Activated CD4-positive, alpha-beta T cell treated with anti-CD3 and anti-CD28 coated beads for 4 hours (primary cell): ENCODE data around the gene LIN7C.
"Not testable (repeated sequence)": the region's sequence is repeated elsewhere in the genome, so short reads cannot be mapped to it uniquely, and the experiment has no call there.

Experiments
- DNase-seq, 2 donors: peaks; one replicate each; pipeline ENCODE4 v3.0.0-alpha.2; 2020

Gene LIN7C

DNA sequence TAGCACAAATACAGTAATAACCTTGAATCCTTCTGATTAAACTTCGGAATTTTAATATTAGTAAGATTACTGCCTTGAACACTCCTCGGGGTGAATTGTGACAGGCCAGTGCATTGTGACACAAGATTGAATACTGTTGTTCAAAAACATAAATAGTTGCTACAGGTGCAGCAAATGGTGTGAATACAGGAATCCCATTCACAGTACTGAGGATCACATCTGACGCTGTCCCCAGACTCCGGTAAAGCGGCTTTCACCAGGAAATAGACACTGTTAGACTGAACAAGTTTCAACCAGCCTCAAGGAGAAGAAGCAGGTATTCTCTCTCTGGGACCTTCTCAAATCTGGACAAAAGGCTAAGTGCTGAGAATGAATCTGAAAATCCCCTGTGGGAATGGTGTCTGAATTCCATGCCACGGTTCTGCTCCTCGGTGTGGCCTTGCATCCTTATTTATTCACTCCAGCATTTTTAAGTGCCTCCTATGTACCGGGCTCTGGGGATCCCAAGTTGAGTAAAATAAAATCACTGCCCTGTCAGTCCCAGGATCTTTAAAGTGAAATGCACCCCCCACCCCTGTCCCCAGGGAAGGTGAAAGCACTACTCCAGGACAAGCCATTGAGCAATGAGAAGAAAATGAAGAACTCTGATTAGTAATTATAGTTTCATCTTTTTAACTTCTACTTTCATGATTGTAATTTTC is 37.4 kb downstream of the LIN7C start:
- DNase-seq, result no peak

DNA sequence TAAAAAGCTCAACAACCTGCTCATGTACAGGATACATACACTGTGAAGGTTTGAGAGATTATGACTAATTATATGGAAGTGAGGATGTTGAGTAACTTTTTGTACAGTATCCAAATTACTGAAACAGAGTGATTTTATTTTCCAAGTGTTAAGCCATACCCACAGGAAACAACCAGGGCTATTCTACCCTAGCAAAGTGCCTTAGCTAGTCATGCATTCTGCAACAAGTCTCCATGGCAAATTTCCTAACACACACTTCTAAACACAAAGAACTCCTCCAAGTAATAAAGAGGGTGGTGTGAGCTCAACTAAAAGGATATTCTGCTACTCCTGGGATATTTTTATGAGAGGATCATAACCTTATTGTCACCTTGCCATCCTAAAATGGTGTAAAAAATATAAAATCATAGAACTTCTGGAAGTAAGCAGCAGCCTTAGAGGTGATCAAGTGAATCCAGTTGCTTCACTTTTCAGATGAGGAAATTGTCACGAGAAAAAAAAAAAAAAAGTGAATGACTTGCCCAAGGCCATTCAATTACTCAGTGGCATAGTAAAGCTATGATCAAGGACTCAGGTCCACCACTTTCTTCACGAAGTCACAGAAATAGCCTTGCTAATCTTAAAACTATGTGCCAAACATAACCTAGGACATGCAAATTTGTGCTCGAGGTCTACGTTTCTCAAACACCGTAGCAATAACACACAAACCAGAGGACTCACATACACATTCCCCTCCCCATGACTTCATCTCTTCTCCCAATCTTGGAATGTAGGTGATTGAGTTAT is 38.2 kb downstream of the LIN7C start:
- DNase-seq, result no peak

DNA sequence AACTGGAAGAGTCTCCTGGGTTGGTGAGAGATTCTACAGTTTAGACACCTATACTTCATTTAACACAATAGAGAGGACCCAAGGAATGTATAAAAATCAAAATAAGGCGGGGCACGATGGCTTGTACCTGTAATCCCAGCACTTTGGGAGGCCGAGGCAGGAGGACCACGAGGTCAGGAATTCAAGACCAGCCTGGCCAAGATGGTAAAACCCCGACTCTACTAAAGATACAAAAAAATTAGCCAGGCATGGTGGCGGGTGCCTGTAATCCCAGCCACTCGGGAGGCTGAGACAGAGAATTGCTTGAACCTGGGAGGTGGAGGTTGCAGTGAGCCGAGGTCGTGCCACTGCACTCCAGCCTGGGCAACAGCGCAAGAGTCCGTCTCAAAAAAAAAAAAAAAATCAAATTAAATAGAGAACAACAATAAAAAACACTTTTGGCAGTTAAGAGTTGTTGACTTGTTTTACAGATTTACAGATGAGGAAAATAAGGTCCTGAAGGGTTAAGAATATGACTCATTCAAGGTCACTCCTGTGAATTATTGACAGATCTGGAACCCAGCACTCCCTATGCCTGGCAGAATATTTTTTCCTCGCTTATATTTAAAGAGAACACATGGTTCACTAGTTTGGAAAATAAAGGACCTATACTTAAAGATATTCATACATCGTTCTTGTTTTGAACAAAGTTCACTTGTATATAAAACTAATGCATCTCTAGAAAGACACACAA is 39.2 kb downstream of the LIN7C start:
- no peak for DNase-seq

DNA sequence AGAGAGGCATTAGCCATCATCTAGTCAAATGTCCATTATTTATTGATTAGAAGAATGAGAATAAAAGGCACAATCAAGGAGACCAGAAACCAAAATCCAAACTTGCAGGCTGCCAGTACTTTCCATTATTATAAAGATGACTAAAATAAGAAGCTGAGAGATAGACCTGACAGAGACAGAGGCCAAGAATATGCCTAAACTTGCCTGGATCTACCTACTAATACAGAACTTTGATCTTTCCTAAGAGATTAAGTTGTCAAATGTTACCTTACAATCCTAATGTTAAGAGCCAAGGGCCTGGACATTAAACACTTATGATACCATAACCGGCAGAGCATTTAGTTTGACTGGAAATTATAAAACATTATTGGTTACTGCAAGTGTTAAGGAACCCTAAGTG is 40.2 kb downstream of the LIN7C start:
- no peak for DNase-seq

DNA sequence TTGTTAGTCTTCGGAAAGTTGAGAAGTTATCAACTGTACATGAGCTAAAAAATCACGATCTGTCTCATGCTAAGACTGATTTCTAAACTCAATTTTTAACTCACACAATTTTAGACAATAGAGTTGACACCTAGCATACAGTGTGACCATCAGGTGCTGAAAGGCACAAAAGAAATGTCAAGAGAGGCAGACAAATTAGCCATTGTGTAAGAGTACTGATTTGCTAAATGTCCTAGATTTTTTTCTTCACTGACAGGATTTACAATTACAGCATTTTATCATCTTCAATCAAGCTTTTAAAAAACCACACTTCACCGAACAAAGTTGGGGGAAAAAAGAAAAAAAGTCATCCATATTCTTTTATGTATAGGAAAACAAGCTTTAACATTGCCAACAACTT is 40.9 kb downstream of the LIN7C start:
- no peak for DNase-seq

DNA sequence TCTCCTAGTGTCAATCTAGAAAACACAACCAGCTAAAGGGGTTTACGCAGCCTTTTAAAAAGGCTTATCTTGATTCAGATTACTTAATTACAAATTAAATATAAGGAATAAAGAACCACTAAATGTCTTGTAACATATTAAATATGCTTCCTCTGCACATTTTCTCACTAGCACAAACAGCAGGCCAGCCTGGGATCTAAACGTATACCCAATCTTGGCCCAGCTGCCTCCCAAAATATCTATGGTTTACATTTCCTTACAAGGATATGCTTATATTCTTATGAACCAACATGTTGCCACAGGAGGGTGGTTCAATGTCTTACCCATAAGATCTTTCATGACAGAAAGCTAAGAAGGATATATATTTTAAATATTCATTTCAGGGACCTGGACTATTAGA is 41.7 kb downstream of the LIN7C start:
- no peak for DNase-seq

DNA sequence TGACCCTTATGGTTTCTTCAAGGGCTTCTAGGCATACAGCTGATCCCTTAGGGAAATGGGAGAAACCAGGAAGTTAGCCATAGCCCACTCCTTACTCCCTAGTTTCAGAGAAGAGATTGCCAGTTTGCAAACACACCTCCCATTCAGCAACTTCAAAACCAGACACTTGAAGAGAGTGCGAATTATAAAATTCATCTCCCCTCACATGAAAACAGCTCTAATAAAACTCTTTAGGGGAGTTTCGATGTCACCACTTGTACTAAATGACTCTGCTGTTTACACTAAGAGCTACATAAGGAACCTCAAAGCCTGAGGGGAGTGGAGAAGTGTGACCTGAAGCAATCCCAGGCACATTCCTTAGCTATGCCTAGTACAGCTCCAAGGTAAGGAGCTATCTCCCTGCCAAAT is 42.3 kb downstream of the LIN7C start:
- DNase-seq, result no peak

DNA sequence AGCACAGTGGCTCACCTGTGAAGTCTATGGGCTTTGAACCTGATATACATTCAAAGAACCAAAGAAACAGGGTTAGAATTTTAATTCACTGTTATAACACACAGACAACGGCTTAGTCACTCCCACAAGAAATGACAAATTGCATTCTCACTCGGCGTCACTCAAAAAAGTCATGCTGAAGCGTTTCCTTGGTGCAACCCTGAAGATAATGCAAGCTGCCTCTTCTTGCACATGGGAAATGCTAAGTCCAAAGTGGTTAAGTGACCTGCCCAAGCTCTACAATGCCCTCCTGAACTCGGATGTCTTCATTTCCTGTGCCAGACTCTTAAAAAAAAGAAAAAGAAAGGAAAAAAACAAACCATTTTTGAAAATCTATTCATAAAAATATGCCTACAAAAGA is 44.0 kb downstream of the LIN7C start:
- no peak for DNase-seq

DNA sequence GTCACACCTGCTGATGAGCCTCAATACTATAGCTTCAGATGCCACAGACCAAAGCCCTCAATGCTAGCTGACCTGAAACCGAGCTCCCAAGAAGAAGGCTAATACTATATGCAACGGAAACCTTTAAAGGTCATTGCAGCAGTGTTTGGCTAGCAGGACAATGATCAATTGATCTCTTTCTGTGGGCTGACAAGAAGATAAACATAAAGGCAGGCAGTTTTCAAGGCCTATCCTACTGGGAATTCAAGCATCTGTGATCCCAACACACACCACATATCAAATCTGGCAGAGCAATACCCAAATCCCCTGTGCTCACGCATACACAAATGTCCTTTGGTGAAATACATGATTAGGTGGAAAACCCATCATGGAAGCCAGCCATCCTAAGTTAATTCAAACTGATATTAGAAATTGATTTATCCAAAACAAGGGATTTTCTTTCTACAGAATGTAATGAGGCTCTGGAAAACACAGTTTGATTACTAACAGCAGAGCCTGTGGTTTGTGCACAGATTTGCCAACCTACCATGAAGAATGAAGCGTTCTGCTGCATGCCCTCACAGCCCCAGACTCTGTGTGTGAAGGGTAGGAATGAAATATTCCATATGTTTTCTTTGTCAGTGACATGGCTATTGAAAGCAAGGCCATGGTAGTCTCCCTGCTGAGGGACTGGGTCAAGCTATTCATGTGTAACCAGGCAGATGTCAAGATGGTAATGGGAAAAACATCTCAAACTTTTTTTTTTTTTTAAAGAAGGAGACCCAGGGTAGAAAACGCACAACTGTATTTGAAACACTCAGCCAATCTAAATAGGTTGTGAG is 46.2 kb downstream of the LIN7C start:
- DNase-seq, result no peak

DNA sequence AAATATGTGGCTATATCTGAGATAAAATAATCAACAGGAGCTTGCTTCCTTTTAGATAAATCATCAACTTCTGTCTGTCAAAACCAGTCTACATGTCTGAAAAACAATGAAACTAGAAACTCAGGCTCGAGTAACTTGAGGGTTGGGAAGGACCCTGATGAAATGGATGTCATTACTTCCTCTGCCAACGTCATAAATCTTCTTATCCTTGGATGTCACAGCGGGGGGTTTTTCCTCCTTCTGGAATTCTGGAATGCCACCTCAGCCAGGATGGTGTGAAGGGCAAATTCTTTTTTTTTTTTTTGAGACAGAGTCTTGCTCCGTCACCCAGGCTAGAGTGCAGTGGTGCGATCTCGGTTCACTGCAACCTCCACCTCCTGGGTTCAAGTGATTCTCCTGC is 47.4 kb downstream of the LIN7C start:
- DNase-seq, result no peak

DNA sequence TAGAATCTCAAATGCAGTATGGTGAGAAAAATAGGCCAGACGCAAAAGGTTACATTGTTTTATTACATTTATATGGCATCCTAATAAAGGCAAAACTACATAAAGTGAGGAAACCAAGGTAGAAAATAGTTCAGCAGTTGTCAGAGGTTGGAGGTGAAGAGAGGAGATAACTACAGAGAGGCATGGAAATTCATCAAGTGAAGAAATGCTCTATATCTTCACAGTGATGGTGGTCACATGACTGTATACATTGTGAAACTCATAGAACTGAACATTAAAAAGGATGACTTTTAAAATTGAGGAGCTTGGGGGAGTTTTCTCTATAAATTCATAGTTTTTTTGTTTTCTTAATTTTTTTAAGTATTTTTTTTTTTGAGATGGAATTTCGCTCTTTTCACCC is 48.4 kb downstream of the LIN7C start:
- DNase-seq, result no peak

DNA sequence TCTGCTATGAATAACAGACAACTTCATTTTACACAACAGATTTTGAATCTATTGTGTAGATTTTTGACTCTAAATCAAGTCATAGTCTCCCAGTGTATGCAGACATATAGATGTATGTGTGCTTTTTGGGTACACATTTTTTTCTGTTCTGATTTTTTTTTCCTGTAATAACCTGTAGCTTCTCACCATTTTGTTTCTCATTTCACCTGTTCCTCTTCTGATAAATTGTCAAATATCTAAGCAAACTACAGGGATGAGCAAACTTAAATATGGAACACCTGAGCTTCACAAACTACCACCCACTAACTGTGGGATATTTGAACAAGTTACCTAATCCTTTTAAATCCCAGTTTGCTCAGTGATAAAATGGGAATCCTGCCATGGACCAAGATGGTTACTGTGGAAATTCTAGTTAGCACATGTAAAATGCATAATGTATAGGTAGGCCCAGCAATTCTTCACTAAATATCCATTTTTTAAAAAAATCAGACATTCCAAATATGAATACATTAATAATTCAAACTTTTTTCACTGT is 49.7 kb downstream of the LIN7C start:
- DNase-seq, result no peak

DNA sequence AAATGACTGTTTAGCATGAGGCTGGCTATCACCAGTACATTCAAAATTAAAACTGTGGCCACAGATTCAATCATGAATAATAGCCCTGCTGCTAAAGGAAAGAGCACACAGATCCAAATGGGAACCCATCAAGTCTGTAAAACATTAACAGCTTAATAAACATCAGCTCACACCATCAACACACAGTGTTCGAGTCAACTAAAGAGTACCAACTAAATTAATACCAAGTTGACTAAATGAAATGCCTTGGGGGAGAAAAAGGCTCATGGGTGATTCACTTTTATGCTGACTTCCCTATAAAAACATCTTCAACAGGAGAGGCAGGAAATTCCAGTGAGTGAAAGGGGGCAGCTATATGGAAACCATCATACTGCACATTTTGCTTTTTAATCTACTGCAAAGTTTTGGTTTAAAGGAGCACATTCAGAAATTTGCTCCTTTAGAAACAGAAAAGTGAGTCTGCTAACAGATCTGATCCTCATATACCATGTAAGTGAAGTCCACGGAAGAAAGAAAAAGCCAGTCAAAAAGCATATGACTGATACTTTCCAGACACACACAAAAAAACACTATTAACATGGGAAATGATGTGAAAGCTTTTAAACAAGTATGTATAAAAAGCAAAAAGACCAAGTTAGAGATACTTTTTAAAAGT is 50.3 kb downstream of the LIN7C start:
- DNase-seq, result no peak

DNA sequence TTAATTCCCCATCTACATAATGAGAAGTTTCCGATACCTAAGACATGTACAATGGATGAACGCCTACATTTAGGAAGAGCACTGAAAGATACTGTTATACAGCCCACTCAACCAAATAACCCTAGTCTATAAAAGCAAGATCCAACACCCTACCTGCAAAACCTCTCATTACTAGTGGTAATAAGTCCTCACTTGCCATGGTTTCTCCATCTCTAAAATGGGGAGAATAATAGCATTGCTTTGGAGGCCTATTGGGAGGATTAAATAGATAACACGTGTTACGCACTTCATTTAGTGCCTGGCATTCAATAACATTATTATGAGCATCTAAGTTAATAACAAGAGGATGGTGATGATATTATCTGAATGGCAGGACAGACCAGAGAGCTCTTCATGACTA is 50.9 kb downstream of the LIN7C start:
- no peak for DNase-seq

DNA sequence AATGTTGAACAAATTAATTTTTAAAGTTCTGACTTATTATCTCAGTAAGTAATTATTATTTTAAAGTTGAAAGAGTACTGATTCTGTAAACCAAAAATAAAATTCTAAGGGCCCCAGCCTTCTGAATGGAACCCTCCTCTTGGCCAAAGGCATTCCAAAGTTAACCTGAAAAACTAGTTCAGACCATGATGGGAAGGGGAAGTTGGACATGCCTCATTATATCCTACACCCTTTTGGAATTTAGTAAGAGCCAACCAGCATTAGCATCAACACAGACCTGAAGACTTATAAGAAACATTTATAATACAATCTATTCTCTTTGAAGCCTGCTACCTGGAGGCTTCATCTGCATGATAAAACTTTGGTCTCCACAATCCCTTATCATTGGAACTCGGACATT is 52.9 kb downstream of the LIN7C start:
- DNase-seq, result no peak

DNA sequence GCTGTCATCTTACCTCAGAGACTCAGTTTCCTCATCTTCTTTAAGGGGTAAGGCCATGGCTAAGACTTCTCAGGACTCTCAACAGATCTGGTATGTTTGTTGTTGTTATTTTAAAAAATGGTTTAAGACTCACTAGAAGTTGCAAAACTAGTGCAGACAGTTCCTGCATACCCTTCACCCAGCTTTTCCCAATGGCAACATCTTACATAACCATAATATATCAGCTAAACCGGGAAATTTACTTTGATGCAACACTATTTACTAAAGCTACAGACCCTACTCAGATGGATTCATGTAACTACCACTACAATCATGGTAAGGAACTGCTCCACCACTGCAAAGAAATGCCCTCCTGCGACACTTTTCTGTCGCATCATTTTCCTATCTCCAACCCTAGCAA is 54.4 kb downstream of the LIN7C start:
- DNase-seq, result no peak

DNA sequence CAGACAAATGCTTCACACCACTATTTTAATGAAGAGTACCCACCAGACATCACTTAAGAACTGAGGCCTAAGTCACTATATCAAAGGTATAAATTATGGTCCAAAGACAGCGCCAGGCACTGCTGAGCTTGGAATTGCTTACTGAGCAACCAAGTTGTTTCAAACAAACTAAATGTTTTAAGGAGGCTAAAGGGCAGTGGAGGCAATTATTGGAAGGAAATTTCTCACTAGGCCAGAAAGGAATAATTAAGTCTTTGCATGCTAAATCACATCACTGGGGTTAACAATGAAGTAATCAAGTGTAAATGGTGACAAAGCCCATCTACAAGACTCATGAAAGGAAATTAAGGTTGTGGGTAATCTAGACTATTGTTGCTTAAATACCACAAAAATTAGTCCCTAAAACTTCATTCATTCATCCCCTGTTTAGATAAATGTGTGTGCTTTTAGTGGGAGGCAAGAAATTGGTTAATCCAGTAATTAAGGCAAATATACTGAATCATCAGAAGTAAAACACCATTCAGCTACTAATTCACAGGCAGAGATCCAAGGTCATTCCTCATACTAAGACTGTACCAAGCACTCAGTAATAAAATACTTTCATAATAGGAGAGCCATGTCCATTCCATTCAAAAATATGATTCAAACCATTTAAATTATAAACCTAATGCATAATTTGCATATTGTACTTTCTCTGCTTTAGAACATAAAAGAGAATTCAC is 55.2 kb downstream of the LIN7C start:
- no peak for DNase-seq

DNA sequence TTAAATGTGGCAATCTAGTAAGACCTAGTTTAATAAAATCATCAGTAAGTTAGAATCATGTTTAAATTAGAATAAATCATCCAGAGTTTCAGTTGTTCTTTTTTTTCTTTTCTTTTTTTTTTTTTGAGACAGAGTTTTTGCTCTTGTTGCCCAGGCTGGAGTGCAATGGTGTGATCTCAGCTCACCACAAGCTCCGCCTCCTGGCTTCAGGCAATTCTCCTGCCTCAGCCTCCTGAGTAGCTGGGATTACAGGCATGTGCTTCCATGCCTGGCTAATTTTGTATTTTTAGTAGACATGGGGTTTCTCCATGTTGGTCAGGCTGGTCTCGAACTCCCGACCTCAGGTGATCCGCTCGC is 58.4 kb downstream of the LIN7C start:
- not testable (repeated sequence) for DNase-seq

DNA sequence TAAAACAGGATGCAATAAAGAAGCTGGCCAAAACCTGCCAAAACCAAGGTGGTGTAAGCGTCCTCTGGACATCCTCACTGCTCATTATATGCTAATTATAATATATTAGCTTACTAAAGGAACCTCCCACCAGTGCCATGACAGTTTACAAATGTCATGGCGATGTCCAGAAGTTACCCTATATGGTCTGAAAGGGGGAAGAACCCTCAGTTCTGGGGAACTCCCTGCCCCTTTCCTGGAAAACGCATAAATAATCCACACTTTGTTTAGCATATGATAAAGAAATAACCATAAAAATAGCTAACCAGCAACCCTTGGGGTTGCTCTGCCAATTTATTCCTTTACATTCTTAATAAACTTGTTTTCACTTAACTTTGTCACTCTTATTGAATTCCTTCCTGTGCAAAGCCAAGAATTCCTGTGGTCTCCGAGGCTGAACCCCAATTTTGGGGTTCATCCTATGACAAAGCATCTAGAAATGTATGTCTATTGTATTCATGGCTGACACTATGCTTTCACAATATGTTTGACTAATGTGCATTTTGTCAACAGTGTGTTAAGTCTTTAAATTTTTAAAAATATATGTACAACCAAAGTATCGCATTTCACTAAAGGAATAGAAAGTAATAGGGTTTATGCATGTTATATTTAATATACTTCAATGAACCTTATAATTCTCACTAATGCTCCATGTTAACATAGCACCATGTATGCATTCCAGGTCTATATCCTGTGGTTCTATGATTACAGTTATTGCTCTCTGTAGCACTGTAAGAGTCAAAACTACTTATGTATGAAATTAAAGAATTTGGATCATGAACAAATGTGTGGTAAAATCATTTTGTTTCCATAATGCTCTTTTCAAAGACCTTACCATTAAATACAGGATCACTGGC is 59.0 kb downstream of the LIN7C start:
- no peak for DNase-seq

DNA sequence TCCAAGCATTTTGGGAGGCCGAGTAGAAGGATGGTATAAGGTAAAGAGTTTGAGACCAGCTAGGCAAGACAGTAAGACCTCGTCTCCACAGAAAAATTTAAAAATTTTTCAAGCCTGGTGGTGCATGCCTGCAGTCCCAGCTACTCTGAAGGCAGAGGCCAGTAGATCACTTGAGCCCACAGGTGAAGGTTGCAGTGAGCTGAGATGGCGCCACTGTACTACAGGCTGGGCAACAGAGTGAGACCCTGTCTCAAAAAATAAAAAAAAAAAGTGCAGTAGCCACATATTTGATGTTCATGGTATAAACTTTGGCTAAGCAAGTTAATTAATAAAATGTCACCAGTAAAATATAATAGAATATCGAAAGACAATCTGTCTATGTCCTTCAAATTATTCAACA is 60.9 kb downstream of the LIN7C start:
- DNase-seq, result no peak

DNA sequence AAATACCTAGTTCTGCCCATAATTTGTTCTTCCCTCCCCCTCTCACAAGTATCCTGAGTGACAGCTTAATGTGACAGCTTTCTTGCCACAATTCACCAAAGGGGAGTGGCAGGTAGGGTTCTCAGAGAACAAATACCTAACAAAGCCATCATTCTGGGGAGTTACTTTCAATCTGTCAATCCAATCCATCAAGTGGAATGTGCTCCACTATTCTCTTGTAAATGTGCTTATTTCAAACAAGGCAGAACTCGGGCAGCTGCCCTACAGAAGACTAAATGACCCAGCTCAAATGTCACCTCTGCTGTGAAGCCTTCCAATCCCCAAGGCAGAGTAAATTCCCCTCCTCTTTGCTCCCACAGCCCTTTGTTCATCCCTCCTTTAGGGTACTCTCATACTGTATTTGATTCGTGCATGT is 61.8 kb downstream of the LIN7C start:
- no peak for DNase-seq
